ENCODE measurements around the gene SAAL1.

- TF ChIP-seq, protein P1, sequence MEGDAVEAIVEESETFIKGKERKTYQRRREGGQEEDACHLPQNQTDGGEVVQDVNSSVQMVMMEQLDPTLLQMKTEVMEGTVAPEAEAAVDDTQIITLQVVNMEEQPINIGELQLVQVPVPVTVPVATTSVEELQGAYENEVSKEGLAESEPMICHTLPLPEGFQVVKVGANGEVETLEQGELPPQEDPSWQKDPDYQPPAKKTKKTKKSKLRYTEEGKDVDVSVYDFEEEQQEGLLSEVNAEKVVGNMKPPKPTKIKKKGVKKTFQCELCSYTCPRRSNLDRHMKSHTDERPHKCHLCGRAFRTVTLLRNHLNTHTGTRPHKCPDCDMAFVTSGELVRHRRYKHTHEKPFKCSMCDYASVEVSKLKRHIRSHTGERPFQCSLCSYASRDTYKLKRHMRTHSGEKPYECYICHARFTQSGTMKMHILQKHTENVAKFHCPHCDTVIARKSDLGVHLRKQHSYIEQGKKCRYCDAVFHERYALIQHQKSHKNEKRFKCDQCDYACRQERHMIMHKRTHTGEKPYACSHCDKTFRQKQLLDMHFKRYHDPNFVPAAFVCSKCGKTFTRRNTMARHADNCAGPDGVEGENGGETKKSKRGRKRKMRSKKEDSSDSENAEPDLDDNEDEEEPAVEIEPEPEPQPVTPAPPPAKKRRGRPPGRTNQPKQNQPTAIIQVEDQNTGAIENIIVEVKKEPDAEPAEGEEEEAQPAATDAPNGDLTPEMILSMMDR (IDR thresholded peaks at IDR 0.05 in 4 of 5, conservative IDR thresholded peaks at IDR 0.05 in 1 of 5), result no peak
- TF ChIP-seq POLR2A (IDR thresholded peaks at IDR 0.05), result no peak
Observed at GRCh38 chr11:18135308-18135707, 29.4 kb upstream of the SAAL1 start.

Data from gastrocnemius medialis (tissue), 4 donors.